HepG2 (cell line): ENCODE data around the gene SEPTIN3. TPM values are rescaled to one million over a fixed set of nuclear protein-coding genes. Genes with fewer than 3 reads are reported as not detected.

Experiments
- ELF1 ChIP-seq: sonication (generic); formaldehyde crosslinking; IDR thresholded peaks from 2 replicates; pipeline ENCODE4 v1.4.0; 2020; ENCODE audit warnings: missing genetic modification reagents
- HOXA7 ChIP-seq: sonication (generic); formaldehyde crosslinking; IDR thresholded peaks from 2 replicates; pipeline ENCODE4 v1.8.1; 2022; ENCODE audit warnings: mild to moderate bottlenecking, missing genetic modification reagents, moderate library complexity
- NFKBIZ ChIP-seq: IDR thresholded peaks from 2 replicates; pipeline ENCODE4 v1.6.1; 2018; ENCODE audit warnings: missing genetic modification reagents, missing compliant biosample characterization
- NPAS2 ChIP-seq: sonication (generic); formaldehyde crosslinking; IDR thresholded peaks from 2 replicates; pipeline ENCODE4 v1.8.0; 2022; ENCODE audit warnings: mild to moderate bottlenecking, missing genetic modification reagents, borderline replicate concordance
- PPARG ChIP-seq: conservative IDR thresholded peaks from 2 replicates; pipeline ENCODE4 v1.6.1; 2016; ENCODE audit warnings: missing biosample characterization, missing genetic modification reagents
- ZKSCAN5 ChIP-seq: sonication (generic); formaldehyde crosslinking; IDR thresholded peaks from 2 replicates; pipeline ENCODE4 v1.5.1; 2020; ENCODE audit warnings: mild to moderate bottlenecking, missing genetic modification reagents
- ZMYM3 ChIP-seq: sonication (generic); formaldehyde crosslinking; IDR thresholded peaks from 2 replicates; pipeline ENCODE4 v1.5.1; 2020; ENCODE audit warnings: mild to moderate bottlenecking, missing genetic modification reagents
- polyA plus RNA-seq, 8 experiments: library from polyadenylated mRNA; depleted of rRNA in 3 of 8; stranded (reverse) in 7 of 8; unstranded in 1 of 8; fragments of >200 nt; fragmentation: Illumina TruSeq in 4 of 8; extraction: Trizol in 4 of 8; gene quantifications; 2 replicates each; pipeline versions ENCODE4 v1.2.1 to v1.2.3, GENCODE V29; 2011 to 2016; ENCODE audit warnings: low read depth in 4 of 8, missing spikeins in 1 of 8, mixed read lengths in 1 of 8; ENCODE audit not compliant: insufficient read depth in 1 of 8
- total RNA-seq, 5 experiments: library from RNA; depleted of rRNA; stranded (reverse); fragments of >200 nt; fragmentation: Illumina TruSeq; extraction: Trizol; gene quantifications; 2 replicates each; pipeline ENCODE4 v1.2.3, GENCODE V29; 2016; ENCODE audit warnings: low read depth in 1 of 5
- TF ChIP-seq, protein P1 (sequence below): sonication (generic); formaldehyde crosslinking; IDR thresholded peaks from 2 replicates; pipeline ENCODE4 v1.4.0; 2020; ENCODE audit warnings: mild to moderate bottlenecking, missing genetic modification reagents
- TF ChIP-seq, protein P2 (sequence below): sonication (generic); formaldehyde crosslinking; IDR thresholded peaks from 2 replicates; pipeline ENCODE4 v1.4.0; 2020; ENCODE audit warnings: missing genetic modification reagents
- TF ChIP-seq, protein P3 (sequence below): sonication (generic); formaldehyde crosslinking; conservative IDR thresholded peaks from 2 replicates; pipeline ENCODE4 v1.4.0; 2020; ENCODE audit warnings: missing genetic modification reagents
- TF ChIP-seq, protein P4 (sequence below): sonication (generic); formaldehyde crosslinking; IDR thresholded peaks from 2 replicates; pipeline ENCODE4 v1.5.1; 2020; ENCODE audit warnings: missing genetic modification reagents, mild to moderate bottlenecking, borderline replicate concordance

The SEPTIN3 gene
- total and polyA plus RNA-seq, 2 of the 13 experiments (the other 11 are each of a cell fraction or from before 2014, with no cell fraction given) = 0.04 TPM; not detected in 1

DNA sequence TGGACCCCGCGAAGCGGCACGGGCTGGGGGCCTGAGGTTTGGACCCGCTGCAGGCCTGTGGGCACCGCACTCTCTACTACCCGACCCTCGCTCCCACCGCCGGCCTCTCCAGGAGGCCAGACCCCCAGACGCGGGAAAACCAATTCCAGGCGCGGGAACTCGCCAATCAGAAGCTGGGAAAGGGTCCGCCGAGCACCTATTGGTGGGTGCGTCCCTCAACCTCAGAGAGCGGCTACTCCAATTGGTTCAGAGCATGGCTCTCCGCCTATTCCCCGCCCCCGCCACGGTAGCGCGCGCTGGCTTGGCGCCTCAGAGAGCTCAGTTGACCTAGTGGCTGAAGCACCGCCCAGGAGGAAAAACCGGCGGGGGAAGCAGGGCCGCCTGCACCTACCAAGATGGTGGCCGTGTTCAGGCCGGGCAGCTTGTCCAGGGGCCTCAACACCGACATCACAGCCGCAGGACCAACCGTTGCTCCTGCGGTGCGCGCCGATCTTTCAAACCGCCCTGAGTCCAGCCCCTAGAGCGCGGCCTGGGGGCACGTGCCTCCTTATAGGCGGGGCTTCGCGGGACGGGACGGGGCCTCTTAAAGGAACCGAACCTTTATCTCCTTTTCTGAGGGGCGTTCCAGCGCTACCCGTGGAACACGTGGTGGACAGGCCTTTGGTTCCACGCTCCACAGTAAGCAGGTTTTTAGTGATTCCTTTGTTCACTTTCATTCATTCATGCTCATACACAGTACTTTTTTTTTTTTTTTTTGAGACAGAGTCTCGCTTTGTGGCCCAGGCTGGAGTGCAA lies 22.4 kb upstream of the SEPTIN3 start, which contains the start of gene CENPM (continued):
- TF ChIP-seq ZKSCAN5 (CRISPR knock-in tag) (no peak), ZMYM3 (peak; percentile 64; the same call in 1 of the 2 replicates), NFKBIZ (CRISPR knock-in tag) (no peak), NPAS2 (CRISPR knock-in tag) (no peak), ELF1 (CRISPR knock-in tag) (no peak), HOXA7 (no peak), PPARG (no peak)
- TF ChIP-seq, protein P1, sequence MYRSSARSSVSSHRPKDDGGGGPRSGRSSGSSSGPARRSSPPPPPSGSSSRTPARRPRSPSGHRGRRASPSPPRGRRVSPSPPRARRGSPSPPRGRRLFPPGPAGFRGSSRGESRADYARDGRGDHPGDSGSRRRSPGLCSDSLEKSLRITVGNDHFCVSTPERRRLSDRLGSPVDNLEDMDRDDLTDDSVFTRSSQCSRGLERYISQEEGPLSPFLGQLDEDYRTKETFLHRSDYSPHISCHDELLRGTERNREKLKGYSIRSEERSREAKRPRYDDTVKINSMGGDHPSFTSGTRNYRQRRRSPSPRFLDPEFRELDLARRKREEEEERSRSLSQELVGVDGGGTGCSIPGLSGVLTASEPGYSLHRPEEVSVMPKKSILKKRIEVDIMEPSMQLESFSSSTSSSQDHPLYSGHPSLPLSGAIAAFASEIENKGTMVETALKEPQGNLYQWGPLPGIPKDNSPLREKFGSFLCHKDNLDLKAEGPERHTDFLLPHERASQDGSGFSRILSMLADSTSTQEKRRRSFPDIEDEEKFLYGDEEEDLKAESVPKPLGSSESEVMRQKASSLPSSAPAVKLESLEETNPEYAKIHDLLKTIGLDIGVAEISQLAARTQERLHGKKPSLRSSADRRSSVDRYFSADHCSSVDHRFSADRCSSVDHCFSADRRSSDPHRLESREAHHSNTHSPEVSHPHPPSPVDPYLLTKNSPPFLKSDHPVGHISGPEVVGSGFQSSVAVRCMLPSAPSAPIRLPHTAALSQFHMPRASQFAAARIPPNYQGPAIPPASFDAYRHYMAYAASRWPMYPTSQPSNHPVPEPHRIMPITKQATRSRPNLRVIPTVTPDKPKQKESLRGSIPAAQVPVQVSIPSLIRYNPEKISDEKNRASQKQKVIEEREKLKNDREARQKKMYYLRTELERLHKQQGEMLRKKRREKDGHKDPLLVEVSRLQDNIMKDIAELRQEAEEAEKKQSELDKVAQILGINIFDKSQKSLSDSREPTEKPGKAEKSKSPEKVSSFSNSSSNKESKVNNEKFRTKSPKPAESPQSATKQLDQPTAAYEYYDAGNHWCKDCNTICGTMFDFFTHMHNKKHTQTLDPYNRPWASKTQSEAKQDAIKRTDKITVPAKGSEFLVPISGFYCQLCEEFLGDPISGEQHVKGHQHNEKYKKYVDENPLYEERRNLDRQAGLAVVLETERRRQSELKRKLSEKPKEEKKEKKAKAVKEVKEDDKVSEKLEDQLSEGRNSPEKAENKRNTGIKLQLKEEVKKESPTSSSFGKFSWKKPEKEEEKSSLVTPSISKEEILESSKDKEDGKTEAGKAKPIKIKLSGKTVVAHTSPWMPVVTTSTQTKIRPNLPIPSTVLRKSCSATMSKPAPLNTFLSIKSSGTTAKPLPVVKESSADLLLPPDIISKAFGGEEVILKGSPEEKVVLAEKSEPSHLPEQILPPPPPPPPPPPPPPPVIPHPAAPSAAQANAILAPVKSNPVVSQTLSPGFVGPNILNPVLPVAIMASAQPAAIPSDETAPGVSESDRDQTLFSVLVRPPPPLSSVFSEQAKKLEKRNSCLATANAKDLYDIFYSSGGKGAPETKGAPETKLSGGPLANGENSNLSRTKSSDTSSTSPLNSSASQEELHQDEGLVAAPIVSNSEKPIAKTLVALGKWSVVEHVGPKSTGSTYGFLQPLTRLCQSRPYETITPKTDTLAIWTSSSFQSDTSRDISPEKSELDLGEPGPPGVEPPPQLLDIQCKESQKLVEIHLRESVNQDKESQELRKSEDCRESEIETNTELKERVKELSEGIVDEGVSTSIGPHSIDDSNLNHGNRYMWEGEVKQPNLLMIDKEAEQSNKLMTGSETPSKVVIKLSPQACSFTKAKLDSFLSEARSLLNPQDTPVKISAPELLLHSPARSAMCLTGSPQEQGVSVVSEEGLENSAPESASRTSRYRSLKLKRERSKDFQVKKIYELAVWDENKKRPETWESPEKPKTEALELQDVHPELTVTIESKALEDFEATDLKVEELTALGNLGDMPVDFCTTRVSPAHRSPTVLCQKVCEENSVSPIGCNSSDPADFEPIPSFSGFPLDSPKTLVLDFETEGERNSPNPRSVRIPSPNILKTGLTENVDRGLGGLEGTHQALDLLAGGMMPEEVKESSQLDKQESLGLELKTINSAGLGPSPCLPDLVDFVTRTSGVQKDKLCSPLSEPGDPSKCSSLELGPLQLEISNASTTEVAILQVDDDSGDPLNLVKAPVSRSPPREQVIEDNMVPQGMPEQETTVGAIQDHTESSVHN (CRISPR knock-in tag) = no peak; the same call in 1 of the 2 replicates
- TF ChIP-seq, protein P2, sequence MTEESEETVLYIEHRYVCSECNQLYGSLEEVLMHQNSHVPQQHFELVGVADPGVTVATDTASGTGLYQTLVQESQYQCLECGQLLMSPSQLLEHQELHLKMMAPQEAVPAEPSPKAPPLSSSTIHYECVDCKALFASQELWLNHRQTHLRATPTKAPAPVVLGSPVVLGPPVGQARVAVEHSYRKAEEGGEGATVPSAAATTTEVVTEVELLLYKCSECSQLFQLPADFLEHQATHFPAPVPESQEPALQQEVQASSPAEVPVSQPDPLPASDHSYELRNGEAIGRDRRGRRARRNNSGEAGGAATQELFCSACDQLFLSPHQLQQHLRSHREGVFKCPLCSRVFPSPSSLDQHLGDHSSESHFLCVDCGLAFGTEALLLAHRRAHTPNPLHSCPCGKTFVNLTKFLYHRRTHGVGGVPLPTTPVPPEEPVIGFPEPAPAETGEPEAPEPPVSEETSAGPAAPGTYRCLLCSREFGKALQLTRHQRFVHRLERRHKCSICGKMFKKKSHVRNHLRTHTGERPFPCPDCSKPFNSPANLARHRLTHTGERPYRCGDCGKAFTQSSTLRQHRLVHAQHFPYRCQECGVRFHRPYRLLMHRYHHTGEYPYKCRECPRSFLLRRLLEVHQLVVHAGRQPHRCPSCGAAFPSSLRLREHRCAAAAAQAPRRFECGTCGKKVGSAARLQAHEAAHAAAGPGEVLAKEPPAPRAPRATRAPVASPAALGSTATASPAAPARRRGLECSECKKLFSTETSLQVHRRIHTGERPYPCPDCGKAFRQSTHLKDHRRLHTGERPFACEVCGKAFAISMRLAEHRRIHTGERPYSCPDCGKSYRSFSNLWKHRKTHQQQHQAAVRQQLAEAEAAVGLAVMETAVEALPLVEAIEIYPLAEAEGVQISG (CRISPR knock-in tag) = peak; percentile 68
- TF ChIP-seq, protein P3, sequence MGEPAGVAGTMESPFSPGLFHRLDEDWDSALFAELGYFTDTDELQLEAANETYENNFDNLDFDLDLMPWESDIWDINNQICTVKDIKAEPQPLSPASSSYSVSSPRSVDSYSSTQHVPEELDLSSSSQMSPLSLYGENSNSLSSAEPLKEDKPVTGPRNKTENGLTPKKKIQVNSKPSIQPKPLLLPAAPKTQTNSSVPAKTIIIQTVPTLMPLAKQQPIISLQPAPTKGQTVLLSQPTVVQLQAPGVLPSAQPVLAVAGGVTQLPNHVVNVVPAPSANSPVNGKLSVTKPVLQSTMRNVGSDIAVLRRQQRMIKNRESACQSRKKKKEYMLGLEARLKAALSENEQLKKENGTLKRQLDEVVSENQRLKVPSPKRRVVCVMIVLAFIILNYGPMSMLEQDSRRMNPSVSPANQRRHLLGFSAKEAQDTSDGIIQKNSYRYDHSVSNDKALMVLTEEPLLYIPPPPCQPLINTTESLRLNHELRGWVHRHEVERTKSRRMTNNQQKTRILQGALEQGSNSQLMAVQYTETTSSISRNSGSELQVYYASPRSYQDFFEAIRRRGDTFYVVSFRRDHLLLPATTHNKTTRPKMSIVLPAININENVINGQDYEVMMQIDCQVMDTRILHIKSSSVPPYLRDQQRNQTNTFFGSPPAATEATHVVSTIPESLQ (CRISPR knock-in tag) = no peak
- TF ChIP-seq, protein P4, sequence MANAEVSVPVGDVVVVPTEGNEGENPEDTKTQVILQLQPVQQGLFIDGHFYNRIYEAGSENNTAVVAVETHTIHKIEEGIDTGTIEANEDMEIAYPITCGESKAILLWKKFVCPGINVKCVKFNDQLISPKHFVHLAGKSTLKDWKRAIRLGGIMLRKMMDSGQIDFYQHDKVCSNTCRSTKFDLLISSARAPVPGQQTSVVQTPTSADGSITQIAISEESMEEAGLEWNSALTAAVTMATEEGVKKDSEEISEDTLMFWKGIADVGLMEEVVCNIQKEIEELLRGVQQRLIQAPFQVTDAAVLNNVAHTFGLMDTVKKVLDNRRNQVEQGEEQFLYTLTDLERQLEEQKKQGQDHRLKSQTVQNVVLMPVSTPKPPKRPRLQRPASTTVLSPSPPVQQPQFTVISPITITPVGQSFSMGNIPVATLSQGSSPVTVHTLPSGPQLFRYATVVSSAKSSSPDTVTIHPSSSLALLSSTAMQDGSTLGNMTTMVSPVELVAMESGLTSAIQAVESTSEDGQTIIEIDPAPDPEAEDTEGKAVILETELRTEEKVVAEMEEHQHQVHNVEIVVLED (CRISPR knock-in tag) = peak; percentile 76
